ENCODE data around the gene EPS15.
"Not testable (repeated sequence)": the region's sequence is repeated elsewhere in the genome, so short reads cannot be mapped to it uniquely, and the experiment has no call there.

Gene EPS15

GRCh38 chr1:51325391-51325790 is 193.7 kb downstream of the EPS15 start:
- H3K9ac ChIP-seq (ENCODE audit: low read length): no peak overlapping the region

DNA sequence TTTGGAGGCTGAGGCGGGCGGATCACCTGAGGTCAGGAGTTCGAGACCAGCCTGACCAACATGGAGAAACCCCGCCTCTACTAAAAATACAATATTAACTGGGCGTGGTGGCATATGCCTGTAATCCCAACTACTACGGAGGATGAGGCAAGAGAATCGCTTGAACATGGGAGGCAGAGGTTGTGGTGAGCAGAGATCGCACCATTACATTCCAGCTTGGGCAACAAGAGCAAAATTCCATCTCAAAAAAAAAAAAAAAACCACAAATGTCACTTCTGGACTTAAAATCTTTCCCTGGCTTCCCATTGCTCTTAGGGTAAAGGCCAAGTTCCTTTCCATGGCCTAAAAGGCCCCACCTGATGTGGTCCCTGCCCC is 194.1 kb downstream of the EPS15 start:
- not testable (repeated sequence) for H3K79me2 ChIP-seq (ENCODE audit: insufficient read depth, low read length); H3K27ac ChIP-seq (ENCODE audit: low read depth, low read length, poor library complexity, severe bottlenecking); H3K4me1 ChIP-seq (ENCODE audit: insufficient read depth, low read length, severe bottlenecking); H3K9me2 ChIP-seq (ENCODE audit: low read depth, low read length); H3K9me3 ChIP-seq (ENCODE audit: low read length); H3K4me3 ChIP-seq (ENCODE audit: low read depth, low read length, poor library complexity, severe bottlenecking); H3K4me2 ChIP-seq (ENCODE audit: low read length); H3K36me3 ChIP-seq (ENCODE audit: insufficient read depth, low read length); H4K20me1 ChIP-seq (ENCODE audit: insufficient read depth, low read length); H3F3A ChIP-seq (ENCODE audit: insufficient read depth, low read length); H2AFZ ChIP-seq (ENCODE audit: low read length); H3K9ac ChIP-seq (ENCODE audit: low read length); H3K27me3 ChIP-seq (ENCODE audit: insufficient read depth, low read length)

More at GRCh38 chr1:51325391-51325790, 193.7 kb downstream of the EPS15 start:
- Histone ChIP-seq H3K36me3 (ENCODE audit: insufficient read depth, low read length) (no peaks in the 10 kb centered on the region), H3K79me2 (ENCODE audit: insufficient read depth, low read length) (no peaks in the 10 kb centered on the region), H3K27ac (ENCODE audit: low read depth, low read length, poor library complexity, severe bottlenecking) (no peak overlapping the region), H3K27me3 (ENCODE audit: insufficient read depth, low read length) (no peaks in the 10 kb centered on the region), H4K20me1 (ENCODE audit: insufficient read depth, low read length) (no peaks in the 10 kb centered on the region), H3K4me3 (ENCODE audit: low read depth, low read length, poor library complexity, severe bottlenecking) (no peak overlapping the region), H3F3A (ENCODE audit: insufficient read depth, low read length) (no peaks in the 10 kb centered on the region), H3K9me2 (ENCODE audit: low read depth, low read length) (no peaks in the 10 kb centered on the region), H3K9me3 (ENCODE audit: low read length) (no peaks in the 10 kb centered on the region), H2AFZ (ENCODE audit: low read length) (no peak overlapping the region), H3K4me2 (ENCODE audit: low read length) (no peak overlapping the region), H3K4me1 (ENCODE audit: insufficient read depth, low read length, severe bottlenecking) (no peaks in the 10 kb centered on the region)
- TF ChIP-seq CTCF (IDR thresholded peaks at IDR 0.05; ENCODE audit: low read length): no peak
- no peak for TF ChIP-seq EZH2 (IDR thresholded peaks at IDR 0.05; ENCODE audit: borderline replicate concordance, low read length)

DNA sequence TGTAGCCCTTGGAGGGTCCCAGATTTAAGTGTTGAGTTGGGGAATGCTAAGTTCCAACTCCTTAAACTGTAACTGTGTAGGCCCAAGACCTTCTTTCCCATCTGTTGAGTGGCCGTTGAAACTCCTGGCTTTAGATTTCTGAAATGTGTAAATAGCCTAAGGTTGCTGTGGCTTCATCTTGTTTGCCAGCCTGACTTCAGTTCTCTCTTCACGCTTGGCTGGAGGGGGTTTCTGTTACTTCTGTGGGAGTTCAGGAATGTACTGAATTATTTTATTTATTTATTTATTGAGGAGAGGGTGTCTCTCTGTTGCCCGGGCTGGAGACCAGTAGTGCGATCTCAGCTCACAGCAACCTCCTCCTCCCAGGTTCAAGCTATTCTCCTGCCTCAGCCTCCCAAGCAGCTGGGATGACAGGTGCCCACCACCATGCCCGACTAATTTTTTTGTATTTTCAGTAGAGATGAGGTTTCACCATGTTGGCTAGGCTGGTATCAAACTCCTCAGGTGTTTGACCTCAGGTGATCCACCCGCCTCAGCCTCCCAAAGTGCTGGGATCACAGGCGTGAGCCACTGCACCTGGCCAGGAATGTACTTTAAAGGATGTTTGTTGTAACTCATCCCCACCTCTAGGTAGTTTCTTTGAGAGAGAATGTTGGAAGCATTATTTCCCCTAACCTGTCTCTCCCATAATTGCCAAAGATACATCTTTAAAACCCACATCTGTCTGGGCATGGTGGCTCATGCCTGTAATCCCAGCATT is 194.6 kb downstream of the EPS15 start:
- H3K27me3 ChIP-seq (ENCODE audit: insufficient read depth, low read length): no peaks in the 10 kb centered on the region
- no peaks in the 10 kb centered on the region for H3K4me1 ChIP-seq (ENCODE audit: insufficient read depth, low read length, severe bottlenecking)
- no peak for TF ChIP-seq CTCF (IDR thresholded peaks at IDR 0.05; ENCODE audit: low read length)
- no peak for TF ChIP-seq EZH2 (IDR thresholded peaks at IDR 0.05; ENCODE audit: borderline replicate concordance, low read length)
- H4K20me1 ChIP-seq (ENCODE audit: insufficient read depth, low read length): no peaks in the 10 kb centered on the region
- H3K36me3 ChIP-seq (ENCODE audit: insufficient read depth, low read length): no peaks in the 10 kb centered on the region
- no peak overlapping the region for H3K9ac ChIP-seq (ENCODE audit: low read length)
- H3K9me3 ChIP-seq (ENCODE audit: low read length): no peaks in the 10 kb centered on the region
- H3K9me2 ChIP-seq (ENCODE audit: low read depth, low read length): no peaks in the 10 kb centered on the region
- no peak overlapping the region for H3K27ac ChIP-seq (ENCODE audit: low read depth, low read length, poor library complexity, severe bottlenecking)
- no peaks in the 10 kb centered on the region for H3K79me2 ChIP-seq (ENCODE audit: insufficient read depth, low read length)
- no peak overlapping the region for H3K4me2 ChIP-seq (ENCODE audit: low read length)
- no peak overlapping the region for H2AFZ ChIP-seq (ENCODE audit: low read length)
- no peaks in the 10 kb centered on the region for H3F3A ChIP-seq (ENCODE audit: insufficient read depth, low read length)
- no peak overlapping the region for H3K4me3 ChIP-seq (ENCODE audit: low read depth, low read length, poor library complexity, severe bottlenecking)

- Histone ChIP-seq H3K27ac (ENCODE audit: low read depth, low read length, poor library complexity, severe bottlenecking) (no peak overlapping the region), H3K4me2 (ENCODE audit: low read length) (no peak overlapping the region), H3K36me3 (ENCODE audit: insufficient read depth, low read length) (no peaks in the 10 kb centered on the region), H2AFZ (ENCODE audit: low read length) (no peak overlapping the region), H3K4me3 (ENCODE audit: low read depth, low read length, poor library complexity, severe bottlenecking) (no peak overlapping the region), H3K79me2 (ENCODE audit: insufficient read depth, low read length) (no peaks in the 10 kb centered on the region), H3K9me2 (ENCODE audit: low read depth, low read length) (no peaks in the 10 kb centered on the region), H3K4me1 (ENCODE audit: insufficient read depth, low read length, severe bottlenecking) (no peaks in the 10 kb centered on the region), H3F3A (ENCODE audit: insufficient read depth, low read length) (no peaks in the 10 kb centered on the region), H3K27me3 (ENCODE audit: insufficient read depth, low read length) (no peaks in the 10 kb centered on the region), H3K9ac (ENCODE audit: low read length) (no peak overlapping the region), H4K20me1 (ENCODE audit: insufficient read depth, low read length) (no peaks in the 10 kb centered on the region), H3K9me3 (ENCODE audit: low read length) (no peaks in the 10 kb centered on the region)
- TF ChIP-seq CTCF (IDR thresholded peaks at IDR 0.05; ENCODE audit: low read length) (no peak), EZH2 (IDR thresholded peaks at IDR 0.05; ENCODE audit: borderline replicate concordance, low read length) (no peak)
Observed at GRCh38 chr1:51323778-51324177, 195.3 kb downstream of the EPS15 start.
